ENCODE measurements around the gene AGO3. TPM values are rescaled to one million over a fixed set of nuclear protein-coding genes. Genes with fewer than 3 reads are reported as not detected.

The AGO3 gene
- total and polyA plus RNA-seq, 2 experiments from 2014 or later = 19.2 to 27.3 TPM

DNA sequence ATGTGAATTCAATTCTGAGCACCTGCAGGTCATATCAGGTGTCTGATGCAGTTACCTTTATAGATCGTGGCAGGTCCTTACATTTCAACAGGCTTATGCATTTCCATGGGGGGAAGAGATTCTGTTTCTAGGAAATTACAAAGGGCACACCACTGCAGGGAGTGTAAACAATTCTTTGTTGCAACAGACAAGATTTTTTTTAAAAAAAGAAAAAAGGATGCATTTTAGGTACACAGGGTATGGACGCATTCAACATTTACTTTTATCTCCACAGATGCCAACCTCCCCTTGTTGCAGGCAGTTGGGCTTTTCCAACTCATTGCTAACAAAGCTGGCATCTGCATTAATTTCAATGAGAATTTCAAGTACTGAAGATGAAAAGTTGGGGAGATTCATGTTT is 139.4 kb downstream of the AGO3 start:
- Histone ChIP-seq H3K27me3 (ENCODE audit: insufficient read depth) (no peaks in the 10 kb centered on the region), H4K20me1 (replicated peaks; ENCODE audit: insufficient read depth) (no peaks in the 10 kb centered on the region), H3K4me1 (ENCODE audit: insufficient read depth) (0 out of 2 replicates have a peak, but pooled peaks cover 4% of the 10 kb centered on the region), H2AFZ (no peak overlapping the region), H3K4me3 (no peak overlapping the region), H3K27ac (ENCODE audit: low read depth) (no peak overlapping the region), H3K79me2 (replicated peaks; ENCODE audit: insufficient read depth) (no peaks in the 10 kb centered on the region), H3K36me3 (ENCODE audit: insufficient read depth) (no peaks in the 10 kb centered on the region), H3F3A (replicated peaks; ENCODE audit: low read depth) (peaks cover 2% of the 10 kb centered on the region; the same call in 1 of the 2 replicates), H3K4me2 (no peak overlapping the region), H3K9me2 (ENCODE audit: insufficient read depth) (no peaks in the 10 kb centered on the region)
- Mint-ChIP-seq H3K9me3 (no peaks in the 10 kb centered on the region), H3K27ac (no peak overlapping the region), H3K27me3 (ENCODE audit: insufficient read depth, low read depth, poor library complexity) (peaks cover 2% of the 10 kb centered on the region), H3K4me3 (no peak overlapping the region; the same call in 2 of the 3 replicates), H3K36me3 (ENCODE audit: low read depth) (no peaks in the 10 kb centered on the region; the same call in 2 of the 3 replicates), H3K4me1 (peaks cover 11% of the 10 kb centered on the region)
- no peak; the same call in 2 of the 3 replicates for ATAC-seq
- no peak for DNase-seq (ENCODE audit: low spot score)
- TF ChIP-seq ZNF331 (CRISPR knock-in tag; IDR thresholded peaks at IDR 0.05; ENCODE audit: low read depth) = no peak
- TF ChIP-seq REST (IDR thresholded peaks at IDR 0.05; ENCODE audit: unreplicated experiment) = no peak
- TF ChIP-seq POLR2AphosphoS5 (IDR thresholded peaks at IDR 0.05; ENCODE audit: low read depth) = no peak
- no peak for TF ChIP-seq EZH2 (IDR thresholded peaks at IDR 0.05; ENCODE audit: low read depth, unreplicated experiment)
- TF ChIP-seq ZNF114 (CRISPR knock-in tag; IDR thresholded peaks at IDR 0.05) = no peak
- TF ChIP-seq CREB1 (CRISPR knock-in tag; IDR thresholded peaks at IDR 0.05; ENCODE audit: low read depth) = no peak
- no peak for TF ChIP-seq EZH2phosphoT487 (IDR thresholded peaks at IDR 0.05; ENCODE audit: unreplicated experiment)
- no peak for TF ChIP-seq NANOG (IDR thresholded peaks at IDR 0.05; ENCODE audit: borderline replicate concordance)
- TF ChIP-seq JUNB (IDR thresholded peaks at IDR 0.05; ENCODE audit: unreplicated experiment) = no peak
- TF ChIP-seq, protein P1, sequence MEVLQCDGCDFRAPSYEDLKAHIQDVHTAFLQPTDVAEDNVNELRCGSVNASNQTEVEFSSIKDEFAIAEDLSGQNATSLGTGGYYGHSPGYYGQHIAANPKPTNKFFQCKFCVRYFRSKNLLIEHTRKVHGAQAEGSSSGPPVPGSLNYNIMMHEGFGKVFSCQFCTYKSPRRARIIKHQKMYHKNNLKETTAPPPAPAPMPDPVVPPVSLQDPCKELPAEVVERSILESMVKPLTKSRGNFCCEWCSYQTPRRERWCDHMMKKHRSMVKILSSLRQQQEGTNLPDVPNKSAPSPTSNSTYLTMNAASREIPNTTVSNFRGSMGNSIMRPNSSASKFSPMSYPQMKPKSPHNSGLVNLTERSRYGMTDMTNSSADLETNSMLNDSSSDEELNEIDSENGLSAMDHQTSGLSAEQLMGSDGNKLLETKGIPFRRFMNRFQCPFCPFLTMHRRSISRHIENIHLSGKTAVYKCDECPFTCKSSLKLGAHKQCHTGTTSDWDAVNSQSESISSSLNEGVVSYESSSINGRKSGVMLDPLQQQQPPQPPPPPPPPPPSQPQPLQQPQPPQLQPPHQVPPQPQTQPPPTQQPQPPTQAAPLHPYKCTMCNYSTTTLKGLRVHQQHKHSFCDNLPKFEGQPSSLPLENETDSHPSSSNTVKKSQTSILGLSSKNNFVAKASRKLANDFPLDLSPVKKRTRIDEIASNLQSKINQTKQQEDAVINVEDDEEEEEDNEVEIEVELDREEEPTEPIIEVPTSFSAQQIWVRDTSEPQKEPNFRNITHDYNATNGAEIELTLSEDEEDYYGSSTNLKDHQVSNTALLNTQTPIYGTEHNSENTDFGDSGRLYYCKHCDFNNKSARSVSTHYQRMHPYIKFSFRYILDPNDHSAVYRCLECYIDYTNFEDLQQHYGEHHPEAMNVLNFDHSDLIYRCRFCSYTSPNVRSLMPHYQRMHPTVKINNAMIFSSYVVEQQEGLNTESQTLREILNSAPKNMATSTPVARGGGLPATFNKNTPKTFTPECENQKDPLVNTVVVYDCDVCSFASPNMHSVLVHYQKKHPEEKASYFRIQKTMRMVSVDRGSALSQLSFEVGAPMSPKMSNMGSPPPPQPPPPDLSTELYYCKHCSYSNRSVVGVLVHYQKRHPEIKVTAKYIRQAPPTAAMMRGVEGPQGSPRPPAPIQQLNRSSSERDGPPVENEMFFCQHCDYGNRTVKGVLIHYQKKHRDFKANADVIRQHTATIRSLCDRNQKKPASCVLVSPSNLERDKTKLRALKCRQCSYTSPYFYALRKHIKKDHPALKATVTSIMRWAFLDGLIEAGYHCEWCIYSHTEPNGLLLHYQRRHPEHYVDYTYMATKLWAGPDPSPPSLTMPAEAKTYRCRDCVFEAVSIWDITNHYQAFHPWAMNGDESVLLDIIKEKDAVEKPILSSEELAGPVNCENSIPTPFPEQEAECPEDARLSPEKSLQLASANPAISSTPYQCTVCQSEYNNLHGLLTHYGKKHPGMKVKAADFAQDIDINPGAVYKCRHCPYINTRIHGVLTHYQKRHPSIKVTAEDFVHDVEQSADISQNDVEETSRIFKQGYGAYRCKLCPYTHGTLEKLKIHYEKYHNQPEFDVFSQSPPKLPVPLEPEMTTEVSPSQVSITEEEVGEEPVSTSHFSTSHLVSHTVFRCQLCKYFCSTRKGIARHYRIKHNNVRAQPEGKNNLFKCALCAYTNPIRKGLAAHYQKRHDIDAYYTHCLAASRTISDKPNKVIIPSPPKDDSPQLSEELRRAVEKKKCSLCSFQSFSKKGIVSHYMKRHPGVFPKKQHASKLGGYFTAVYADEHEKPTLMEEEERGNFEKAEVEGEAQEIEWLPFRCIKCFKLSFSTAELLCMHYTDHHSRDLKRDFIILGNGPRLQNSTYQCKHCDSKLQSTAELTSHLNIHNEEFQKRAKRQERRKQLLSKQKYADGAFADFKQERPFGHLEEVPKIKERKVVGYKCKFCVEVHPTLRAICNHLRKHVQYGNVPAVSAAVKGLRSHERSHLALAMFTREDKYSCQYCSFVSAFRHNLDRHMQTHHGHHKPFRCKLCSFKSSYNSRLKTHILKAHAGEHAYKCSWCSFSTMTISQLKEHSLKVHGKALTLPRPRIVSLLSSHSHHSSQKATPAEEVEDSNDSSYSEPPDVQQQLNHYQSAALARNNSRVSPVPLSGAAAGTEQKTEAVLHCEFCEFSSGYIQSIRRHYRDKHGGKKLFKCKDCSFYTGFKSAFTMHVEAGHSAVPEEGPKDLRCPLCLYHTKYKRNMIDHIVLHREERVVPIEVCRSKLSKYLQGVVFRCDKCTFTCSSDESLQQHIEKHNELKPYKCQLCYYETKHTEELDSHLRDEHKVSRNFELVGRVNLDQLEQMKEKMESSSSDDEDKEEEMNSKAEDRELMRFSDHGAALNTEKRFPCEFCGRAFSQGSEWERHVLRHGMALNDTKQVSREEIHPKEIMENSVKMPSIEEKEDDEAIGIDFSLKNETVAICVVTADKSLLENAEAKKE (CRISPR knock-in tag; IDR thresholded peaks at IDR 0.05) = no peak
- TF ChIP-seq, protein P2, sequence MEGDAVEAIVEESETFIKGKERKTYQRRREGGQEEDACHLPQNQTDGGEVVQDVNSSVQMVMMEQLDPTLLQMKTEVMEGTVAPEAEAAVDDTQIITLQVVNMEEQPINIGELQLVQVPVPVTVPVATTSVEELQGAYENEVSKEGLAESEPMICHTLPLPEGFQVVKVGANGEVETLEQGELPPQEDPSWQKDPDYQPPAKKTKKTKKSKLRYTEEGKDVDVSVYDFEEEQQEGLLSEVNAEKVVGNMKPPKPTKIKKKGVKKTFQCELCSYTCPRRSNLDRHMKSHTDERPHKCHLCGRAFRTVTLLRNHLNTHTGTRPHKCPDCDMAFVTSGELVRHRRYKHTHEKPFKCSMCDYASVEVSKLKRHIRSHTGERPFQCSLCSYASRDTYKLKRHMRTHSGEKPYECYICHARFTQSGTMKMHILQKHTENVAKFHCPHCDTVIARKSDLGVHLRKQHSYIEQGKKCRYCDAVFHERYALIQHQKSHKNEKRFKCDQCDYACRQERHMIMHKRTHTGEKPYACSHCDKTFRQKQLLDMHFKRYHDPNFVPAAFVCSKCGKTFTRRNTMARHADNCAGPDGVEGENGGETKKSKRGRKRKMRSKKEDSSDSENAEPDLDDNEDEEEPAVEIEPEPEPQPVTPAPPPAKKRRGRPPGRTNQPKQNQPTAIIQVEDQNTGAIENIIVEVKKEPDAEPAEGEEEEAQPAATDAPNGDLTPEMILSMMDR (conservative IDR thresholded peaks at IDR 0.05; ENCODE audit: low read depth in 2 of 2) = no peak
